GM19025 (cell line): ENCODE results near the gene RUVBL2.
A peak's percentile ranks its signal among the peaks of the same experiment; 100 is the strongest.

Experiments used
- ATAC-seq: cut with Tn5 transposase; IDR thresholded peaks from one replicate; pipeline ENCODE4 v1.9.1; 2021; ENCODE audit warnings: mild to moderate bottlenecking, low read depth, moderate library complexity; ENCODE audit not compliant: unreplicated experiment

The RUVBL2 gene

DNA sequence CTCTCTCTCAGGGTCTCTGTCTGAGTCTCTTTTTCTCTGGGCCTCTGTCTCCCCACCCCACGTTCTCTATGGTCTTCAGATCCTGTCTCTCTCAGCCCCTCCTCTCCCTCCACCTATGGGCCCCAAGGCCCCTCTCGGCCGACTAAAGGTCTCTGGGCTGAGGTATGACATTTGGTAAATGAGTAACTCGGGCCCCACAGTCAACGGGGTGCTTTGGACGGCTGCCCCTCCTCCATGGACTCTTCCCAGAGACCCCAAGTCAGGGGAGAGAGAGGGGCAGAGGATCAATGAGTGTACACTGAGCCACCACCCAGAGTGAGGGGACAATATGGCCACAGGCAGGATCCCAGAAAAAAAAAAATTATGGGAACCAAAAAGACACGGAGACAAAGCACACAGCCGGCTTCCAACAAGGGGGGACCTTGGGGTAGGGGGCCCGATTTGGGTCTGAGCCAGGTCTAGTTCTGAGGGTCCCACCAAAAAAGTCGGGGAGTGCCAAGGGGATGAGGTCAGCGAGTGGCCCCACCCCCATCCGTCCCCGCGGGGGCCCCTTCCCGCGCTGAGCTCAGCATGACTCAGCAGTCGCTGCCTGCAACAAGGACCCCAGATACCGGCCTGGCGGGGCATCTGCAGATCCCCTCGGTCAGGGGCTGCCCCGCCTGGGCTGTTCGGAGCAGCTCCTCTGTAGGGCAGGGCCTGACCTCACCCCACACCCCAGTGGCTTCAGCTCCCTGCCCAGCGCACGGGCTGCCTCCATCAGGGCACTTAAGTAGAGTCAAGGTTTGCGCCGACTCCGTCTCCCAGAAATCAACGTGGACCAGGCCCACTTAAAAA is 30.1 kb upstream of the RUVBL2 start:
- no peak for ATAC-seq

DNA sequence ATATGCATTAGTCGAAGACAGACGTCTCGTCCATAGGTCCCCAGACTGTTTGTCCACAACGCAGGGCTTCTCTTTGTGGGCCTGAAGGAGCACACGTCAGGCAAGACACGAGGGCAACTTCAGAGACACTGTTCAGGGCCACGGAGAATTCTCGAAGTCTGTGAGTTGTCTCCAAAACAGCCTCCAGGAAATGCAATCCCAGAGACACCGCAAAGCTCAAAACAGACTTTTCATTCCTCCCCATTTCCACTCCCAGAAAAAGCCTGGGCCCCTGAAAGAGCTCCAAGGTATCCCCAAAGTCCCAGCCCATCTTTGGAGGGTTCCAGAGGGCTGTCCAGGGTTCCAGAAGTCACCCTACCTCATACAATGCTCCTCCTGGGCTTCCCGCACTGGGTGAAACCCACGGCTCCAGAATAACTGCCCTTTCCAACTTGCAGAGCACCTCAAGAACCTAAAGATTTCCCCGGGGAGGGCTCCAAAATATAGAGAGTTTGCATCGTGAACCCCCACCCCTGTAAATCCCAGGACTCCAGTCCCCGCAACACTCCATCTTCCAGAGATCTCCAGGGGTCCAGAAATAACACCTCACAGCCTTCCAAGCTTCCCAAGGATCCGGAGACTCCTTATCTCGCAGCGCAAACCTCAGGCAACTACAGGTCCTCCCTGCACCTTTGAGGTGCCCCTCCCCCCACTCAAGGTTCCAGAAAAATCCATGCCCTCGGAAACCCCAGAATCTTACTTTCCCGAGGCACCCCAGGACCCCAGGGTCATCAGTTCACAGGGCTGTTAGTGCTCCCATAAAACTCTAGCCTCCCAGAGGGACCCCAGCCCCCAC is 29.3 kb upstream of the RUVBL2 start:
- no peak for ATAC-seq

DNA sequence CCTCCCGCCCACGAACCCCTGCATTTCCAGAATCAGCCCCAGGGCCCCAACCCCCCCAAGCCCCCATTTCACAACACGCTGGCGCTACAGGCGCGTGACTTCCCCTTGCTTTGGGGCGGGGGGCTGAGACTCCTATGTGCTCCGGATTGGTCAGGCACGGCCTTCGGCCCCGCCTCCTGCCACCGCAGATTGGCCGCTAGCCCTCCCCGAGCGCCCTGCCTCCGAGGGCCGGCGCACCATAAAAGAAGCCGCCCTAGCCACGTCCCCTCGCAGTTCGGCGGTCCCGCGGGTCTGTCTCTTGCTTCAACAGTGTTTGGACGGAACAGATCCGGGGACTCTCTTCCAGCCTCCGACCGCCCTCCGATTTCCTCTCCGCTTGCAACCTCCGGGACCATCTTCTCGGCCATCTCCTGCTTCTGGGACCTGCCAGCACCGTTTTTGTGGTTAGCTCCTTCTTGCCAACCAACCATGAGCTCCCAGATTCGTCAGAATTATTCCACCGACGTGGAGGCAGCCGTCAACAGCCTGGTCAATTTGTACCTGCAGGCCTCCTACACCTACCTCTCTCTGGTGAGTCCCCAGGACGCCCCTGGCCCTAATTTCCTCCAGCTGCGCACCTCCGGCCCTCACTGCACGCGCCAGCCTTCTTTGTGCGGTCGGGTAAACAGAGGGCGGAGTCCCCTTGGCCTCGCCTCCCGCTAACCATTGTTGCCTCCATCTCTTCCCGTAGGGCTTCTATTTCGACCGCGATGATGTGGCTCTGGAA is 28.5 kb upstream of the RUVBL2 start, which contains the start of gene FTL:
FTL (plus strand) TSS at position 270 of the 766 bp plus-strand sequence; CDS start at position 469, 199 bp downstream.
- peak; percentile 48 for ATAC-seq

DNA sequence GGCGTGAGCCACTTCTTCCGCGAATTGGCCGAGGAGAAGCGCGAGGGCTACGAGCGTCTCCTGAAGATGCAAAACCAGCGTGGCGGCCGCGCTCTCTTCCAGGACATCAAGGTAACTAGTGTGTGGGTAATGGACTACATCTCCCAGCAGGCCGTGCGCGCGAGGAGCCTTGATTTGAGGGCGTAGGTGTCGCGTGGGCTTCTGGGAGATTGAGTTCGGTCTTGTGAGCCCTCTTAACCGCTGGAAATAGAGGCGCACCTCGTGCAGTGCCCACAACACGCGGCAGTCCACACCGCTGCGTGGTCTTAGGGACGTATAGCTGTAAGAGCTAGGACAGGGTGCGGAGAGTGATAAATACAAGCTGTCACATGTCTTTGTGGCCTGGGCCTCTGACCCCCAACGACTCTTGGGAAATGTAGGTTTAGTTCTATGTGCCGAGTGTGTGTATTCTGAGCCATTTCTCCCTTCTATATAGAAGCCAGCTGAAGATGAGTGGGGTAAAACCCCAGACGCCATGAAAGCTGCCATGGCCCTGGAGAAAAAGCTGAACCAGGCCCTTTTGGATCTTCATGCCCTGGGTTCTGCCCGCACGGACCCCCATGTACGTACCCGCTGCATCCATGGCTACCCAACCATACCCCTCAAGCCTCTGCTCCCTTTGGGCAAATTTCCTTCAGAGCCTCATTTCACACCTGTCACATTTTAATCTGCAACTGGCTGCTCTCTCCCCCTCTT is 27.7 kb upstream of the RUVBL2 start:
- peak; percentile 12 for ATAC-seq

DNA sequence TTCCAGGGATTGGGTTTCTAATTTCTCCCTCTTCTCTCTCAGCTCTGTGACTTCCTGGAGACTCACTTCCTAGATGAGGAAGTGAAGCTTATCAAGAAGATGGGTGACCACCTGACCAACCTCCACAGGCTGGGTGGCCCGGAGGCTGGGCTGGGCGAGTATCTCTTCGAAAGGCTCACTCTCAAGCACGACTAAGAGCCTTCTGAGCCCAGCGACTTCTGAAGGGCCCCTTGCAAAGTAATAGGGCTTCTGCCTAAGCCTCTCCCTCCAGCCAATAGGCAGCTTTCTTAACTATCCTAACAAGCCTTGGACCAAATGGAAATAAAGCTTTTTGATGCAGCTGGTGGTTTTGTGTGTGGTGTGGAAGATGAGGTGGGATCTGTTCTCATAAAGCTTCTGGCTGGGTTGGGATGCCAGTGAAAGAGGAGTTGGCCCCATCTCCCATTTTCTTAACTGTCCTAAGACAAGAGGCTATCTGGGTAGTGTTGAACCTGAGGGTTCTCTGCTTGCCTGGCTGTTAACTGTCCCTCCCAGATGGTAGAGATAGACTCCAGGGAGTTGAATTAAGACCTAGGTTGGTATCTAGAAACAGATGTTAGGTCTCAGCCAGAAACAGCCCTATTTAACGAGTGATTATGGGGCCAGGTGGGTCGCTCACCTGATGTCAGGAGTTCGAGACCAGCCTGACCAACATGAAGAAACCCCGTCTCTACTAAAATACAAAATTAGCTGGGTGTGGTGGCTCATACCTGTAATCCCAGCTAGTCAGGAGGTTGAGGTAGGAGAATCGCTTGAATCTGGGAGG is 26.9 kb upstream of the RUVBL2 start:
- no peak for ATAC-seq

GRCh38 chr19:48967346-48968178 is 26.1 kb upstream of the RUVBL2 start:
- no peak for ATAC-seq

DNA sequence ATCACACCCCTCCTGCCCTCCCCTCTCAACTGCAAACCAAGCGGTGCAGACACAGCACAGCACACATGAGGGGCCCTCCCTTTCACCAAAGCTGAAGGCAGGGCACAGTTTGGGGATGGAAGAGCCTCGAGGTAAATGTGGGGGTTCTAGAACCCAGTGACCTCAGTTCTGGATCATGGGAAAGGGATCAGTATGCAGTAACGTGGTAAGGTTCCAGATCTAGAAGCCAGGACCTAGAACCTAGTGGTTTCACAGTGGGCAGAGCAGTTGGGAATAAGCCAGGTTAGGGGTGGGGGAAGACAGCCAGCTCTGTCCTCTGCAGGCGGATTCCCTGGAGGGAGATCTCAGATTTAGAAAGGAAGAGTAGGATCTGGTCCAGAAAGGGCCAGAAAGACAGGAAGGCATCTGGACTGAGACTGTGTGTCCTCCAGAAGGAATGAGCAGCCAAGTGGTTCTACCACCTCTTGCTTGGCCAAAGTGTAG is 25.5 kb upstream of the RUVBL2 start:
- ATAC-seq: no peak

DNA sequence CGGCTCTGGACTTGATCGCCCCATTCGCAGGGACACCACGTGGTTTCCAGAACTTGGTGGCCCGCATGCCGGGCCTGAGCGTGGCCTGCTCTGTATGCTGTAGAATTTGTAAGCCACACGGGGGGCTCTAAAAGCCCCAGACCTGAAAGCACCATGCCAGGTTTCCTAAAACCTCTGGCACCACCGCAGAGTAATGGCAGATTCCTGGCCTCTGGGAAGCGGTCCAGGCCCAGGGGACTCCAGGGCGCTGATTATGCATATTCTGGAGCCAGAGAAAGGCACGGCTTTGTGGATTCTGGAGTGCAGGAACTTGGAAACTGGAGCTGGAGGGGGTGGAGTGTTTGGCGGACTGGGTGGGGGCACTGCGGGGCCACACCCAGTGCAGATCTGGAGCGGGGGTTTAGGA is 24.9 kb upstream of the RUVBL2 start:
- ATAC-seq: no peak

DNA sequence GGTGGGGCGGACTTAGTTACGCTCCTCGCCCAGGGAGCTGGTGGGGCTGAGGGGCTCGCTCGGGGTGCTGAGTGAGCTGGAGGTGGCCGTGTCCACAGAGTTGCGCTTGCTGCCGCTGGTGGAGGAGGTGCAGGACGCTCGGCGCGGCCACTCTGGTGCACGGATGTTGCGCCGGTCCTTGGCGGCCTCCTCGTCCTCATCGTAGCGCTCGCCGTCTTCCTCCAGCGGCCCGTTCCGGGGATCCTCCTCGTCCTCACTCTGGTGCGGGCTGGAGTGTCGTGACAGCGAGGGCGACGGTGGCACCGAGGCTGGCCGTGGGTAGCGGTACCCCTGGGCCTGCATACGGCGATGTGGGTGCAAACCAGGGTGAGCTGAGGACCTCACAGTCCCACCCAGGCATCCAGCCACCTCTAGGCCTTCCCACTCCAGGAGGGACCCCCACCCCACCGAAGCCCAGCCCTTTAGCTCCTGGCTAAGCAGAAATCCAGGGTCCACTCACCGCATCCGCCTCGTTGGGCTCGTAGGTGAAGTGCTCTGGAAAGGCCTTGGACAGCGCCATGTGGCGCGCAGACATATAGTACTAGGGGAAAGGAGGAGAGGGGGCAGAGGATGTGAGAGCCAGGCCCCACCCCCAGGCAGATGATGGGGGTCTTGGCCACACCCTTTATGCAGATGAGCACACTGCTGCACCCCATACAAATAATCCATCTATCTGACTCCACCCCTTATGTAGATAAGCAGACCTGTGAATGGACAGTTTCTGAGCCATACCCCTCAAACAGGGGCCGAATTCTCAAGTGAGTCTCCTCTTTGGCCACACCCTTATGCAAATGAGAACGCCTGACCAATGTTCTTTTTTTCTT is 24.2 kb upstream of the RUVBL2 start:
- no peak for ATAC-seq

GRCh38 chr19:48970139-48970766 is 23.4 kb upstream of the RUVBL2 start:
- no peak for ATAC-seq

DNA sequence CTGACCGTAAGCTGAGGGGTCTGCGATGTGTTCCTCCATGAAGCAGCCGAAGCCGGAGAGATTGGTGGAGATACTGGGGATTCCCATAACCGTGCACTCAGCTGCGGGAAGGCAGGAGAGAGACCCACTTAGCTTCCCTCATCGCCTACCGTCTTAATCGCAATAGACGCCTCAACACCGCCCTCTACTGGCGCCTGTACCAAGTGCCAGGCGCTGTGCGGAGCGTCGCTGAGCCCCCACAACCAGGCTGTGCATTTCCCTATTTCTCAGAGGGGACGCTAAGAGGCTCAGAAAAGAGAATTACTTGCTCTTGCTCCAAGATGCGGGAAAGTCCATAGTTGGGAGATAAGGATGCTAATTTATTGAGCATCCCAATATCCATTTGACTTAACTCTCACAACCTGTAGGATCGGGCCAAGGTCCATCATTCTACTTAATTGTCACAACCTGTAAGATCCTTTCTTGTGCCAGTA is 22.7 kb upstream of the RUVBL2 start:
- ATAC-seq: no peak

DNA sequence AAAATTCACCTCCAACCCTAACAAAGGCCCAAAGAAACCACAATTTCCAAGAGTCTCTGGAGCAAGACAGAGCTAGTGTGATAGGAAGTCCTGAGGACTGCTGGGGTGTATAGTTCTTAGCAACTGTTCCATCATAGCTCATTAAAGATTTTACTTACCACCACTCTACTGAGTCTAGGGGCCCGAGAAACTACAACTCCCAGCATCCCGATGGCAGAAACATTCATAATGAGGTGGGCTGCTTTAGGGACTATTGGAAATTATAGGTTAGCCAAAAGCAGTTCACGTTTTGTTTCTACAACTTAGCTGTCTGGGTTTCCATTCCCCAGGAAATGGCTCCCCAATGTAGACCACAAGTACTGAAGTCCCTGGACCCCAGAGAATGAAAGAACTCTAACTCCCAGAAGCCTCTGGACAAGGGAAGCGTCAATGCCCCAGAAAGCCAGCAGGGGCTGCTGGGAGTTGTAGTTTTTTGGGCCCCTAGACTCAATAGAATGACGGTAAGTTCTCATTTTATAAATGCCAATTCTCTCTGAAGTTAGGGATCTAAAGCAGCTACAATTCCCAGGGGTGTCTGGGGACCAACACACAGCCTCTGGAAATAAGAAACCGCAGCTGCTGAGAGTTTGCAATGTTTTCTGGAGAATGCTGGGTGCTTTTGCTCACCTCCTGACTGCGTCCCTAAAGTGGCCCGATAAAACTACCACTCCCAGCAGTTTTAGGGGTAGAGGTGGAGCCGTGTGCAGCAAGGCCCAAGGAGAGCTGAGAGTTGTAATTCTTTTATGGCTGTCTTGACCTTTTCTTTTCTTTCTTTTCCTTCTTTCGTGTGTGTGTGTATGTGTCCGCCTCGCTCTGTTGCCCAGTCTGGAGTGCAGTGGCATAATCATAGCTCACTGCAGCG is 17.5 kb upstream of the RUVBL2 start:
- ATAC-seq: no peak

DNA sequence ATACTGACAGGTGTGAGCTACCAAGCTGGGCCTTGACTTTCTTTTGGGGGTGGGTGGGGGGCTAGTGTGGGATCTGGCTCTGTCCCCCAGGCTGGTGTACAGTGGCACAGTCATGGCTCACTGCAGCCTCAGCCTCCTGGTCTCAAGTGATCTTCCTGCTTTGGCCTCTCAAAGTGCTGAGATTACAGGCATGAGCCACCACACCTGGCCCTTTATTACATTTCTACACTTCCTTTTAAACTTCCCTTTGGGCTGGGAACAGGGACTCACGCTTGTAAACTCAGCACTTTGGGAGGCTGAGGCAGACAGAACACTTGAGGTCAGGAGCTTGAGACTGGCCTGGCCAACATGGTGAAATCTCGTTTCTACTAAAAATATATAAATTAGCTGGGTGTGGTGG is 16.6 kb upstream of the RUVBL2 start:
- no peak for ATAC-seq

- ATAC-seq: no peak
These were observed 11.4 kb upstream of the RUVBL2 start for GRCh38 chr19:48982280-48982679.

- ATAC-seq: no peak
These were observed 8.0 kb upstream of the RUVBL2 start for GRCh38 chr19:48985711-48986110.

DNA sequence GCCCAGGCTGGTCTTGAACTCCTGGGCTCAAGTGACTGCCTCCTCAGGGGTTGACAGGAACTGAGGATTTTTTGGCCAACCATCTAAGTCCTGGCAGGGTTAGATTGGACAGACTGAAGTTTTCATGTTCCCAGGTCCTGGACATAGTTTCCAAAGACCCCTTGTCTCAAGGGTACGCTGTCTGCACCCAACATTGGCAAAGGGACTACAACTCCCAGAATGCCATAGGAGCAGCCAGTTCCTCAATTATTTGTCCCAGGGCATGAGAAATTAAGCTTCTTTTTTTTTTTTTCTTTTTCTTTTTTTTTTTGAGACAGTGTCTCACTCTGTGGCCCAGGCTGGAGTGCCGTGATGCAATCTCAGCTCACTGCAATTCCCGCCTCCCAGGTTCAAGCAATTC is 7.5 kb upstream of the RUVBL2 start:
- ATAC-seq: no peak
